ENCODE data around the gene GRM4. TPM values are rescaled to one million over a fixed set of nuclear protein-coding genes. Genes with fewer than 3 reads are reported as not detected.

Gene GRM4
- polyA plus RNA-seq, 1 of the 3 experiments (the other 2 are of a cell fraction) = not detected

- DNase-seq = no peak
- H3K27me3 ChIP-seq (ENCODE audit: insufficient read depth) = no peaks in the 10 kb centered on the region
- no peak overlapping the region for H3K9ac ChIP-seq
- H3F3A ChIP-seq (replicated peaks; ENCODE audit: insufficient read depth) = no peaks in the 10 kb centered on the region
- H3K9me3 ChIP-seq = no peaks in the 10 kb centered on the region
- ChIA-PET POLR2A (no interaction called here), CTCF (interaction anchor here (0.7 to 1.2 kb wide), 2 partner anchors 124 to 253 kb away, joined by 3 read pairs; no protein-coding TSS in a partner anchor)
- H3K4me2 ChIP-seq = no peak overlapping the region
- H3K36me3 ChIP-seq (replicated peaks in 1 of 2; ENCODE audit: control insufficient read depth in 1 of 2, insufficient read depth in 2 of 2, low read length in 1 of 2) = no peaks in the 10 kb centered on the region
- H3K79me2 ChIP-seq (ENCODE audit: insufficient read depth) = no peaks in the 10 kb centered on the region
- H2AFZ ChIP-seq (ENCODE audit: low read depth) = no peak overlapping the region
- TF ChIP-seq RCOR1 (IDR thresholded peaks at IDR 0.05; ENCODE audit: low read length) = no peak
- TF ChIP-seq SIN3A (IDR thresholded peaks at IDR 0.05; ENCODE audit: borderline replicate concordance, low read depth, low read length) = no peak
- TF ChIP-seq ELF1 (IDR thresholded peaks at IDR 0.05) = no peak
- no peak for TF ChIP-seq RFX5 (IDR thresholded peaks at IDR 0.05; ENCODE audit: low read length)
- no peak for TF ChIP-seq JUND (IDR thresholded peaks at IDR 0.05)
- TF ChIP-seq, protein P1, sequence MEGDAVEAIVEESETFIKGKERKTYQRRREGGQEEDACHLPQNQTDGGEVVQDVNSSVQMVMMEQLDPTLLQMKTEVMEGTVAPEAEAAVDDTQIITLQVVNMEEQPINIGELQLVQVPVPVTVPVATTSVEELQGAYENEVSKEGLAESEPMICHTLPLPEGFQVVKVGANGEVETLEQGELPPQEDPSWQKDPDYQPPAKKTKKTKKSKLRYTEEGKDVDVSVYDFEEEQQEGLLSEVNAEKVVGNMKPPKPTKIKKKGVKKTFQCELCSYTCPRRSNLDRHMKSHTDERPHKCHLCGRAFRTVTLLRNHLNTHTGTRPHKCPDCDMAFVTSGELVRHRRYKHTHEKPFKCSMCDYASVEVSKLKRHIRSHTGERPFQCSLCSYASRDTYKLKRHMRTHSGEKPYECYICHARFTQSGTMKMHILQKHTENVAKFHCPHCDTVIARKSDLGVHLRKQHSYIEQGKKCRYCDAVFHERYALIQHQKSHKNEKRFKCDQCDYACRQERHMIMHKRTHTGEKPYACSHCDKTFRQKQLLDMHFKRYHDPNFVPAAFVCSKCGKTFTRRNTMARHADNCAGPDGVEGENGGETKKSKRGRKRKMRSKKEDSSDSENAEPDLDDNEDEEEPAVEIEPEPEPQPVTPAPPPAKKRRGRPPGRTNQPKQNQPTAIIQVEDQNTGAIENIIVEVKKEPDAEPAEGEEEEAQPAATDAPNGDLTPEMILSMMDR (IDR thresholded peaks at IDR 0.05) = no peak
- no peak for TF ChIP-seq FOSL2 (IDR thresholded peaks at IDR 0.05; ENCODE audit: borderline replicate concordance, low read depth)
- no peak for TF ChIP-seq TAF1 (IDR thresholded peaks at IDR 0.05; ENCODE audit: borderline replicate concordance, low read depth, low read length)
- no peak for TF ChIP-seq CHD2 (IDR thresholded peaks at IDR 0.05; ENCODE audit: low read length, partially characterized antibody)
- no peak for TF ChIP-seq ZBTB33 (IDR thresholded peaks at IDR 0.05; ENCODE audit: borderline replicate concordance, low read depth)
- TF ChIP-seq, protein P2, sequence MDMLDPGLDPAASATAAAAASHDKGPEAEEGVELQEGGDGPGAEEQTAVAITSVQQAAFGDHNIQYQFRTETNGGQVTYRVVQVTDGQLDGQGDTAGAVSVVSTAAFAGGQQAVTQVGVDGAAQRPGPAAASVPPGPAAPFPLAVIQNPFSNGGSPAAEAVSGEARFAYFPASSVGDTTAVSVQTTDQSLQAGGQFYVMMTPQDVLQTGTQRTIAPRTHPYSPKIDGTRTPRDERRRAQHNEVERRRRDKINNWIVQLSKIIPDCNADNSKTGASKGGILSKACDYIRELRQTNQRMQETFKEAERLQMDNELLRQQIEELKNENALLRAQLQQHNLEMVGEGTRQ (IDR thresholded peaks at IDR 0.05; ENCODE audit: borderline replicate concordance, low read depth, low read length) = no peak
- H3K27ac ChIP-seq (ENCODE audit: low read depth in 2 of 2, low read length in 1 of 2) = no peak overlapping the region
- H3K9me2 ChIP-seq = no peaks in the 10 kb centered on the region
- 56% methylated on average over 16 of the region's 17 CpGs for WGBS (ENCODE audit: low lambda C conversion rate)
- peaks cover 0 to 13% of the 10 kb centered on the region in 2 experiments; a peak in 1 of 4 replicates for H3K4me1 ChIP-seq (ENCODE audit: control insufficient read depth in 1 of 2, insufficient read depth in 2 of 2, low read depth in 1 of 2, low read length in 1 of 2)
- no peaks in the 10 kb centered on the region for H4K20me1 ChIP-seq (ENCODE audit: insufficient read depth)
- H3K4me3 ChIP-seq (ENCODE audit: low read depth in 2 of 2, low read length in 1 of 2) = no peak overlapping the region
Measured at GRCh38 chr6:34020807-34021553, 124.9 kb downstream of the GRM4 start.

DNA sequence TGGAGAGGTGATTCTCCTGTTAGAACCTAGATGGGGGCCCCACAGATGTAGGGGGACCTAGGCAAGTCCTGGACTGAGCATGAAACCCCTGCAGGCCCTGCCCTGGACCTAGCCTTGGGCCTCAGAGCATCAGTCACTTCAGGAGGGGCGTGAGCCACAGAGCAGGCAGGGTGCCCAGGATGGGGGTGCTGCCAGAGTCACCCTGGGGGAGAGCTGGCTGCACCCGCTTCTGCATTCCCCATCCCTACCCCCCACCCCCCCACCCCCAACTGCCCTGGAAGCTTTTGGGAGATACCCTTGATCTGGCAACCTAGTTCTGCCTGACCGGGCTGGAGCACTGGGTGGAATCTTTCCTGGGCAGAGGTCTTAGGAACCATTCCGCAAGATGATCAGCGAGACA, 125.6 kb downstream of the GRM4 start:
- CTCF ChIA-PET = interaction anchor here (0.7 to 1.2 kb wide), 3 partner anchors 35 to 316 kb away, joined by 3 read pairs; no protein-coding TSS in a partner anchor
- TF ChIP-seq SIN3A (IDR thresholded peaks at IDR 0.05; ENCODE audit: borderline replicate concordance, low read depth, low read length) (no peak), FOXJ3 (CRISPR knock-in tag; IDR thresholded peaks at IDR 0.05) (no peak), FOSL2 (IDR thresholded peaks at IDR 0.05; ENCODE audit: borderline replicate concordance, low read depth) (no peak), MXI1 (IDR thresholded peaks at IDR 0.05; ENCODE audit: low read depth, low read length) (no peak), EZH2phosphoT487 (IDR thresholded peaks at IDR 0.05; ENCODE audit: borderline replicate concordance, low read depth) (no peak), USF1 (IDR thresholded peaks at IDR 0.05; ENCODE audit: borderline replicate concordance, low read depth) (no peak), SMC3 (IDR thresholded peaks at IDR 0.05; ENCODE audit: low read depth, low read length) (no peak), YY1 (IDR thresholded peaks at IDR 0.05; ENCODE audit: low read depth) (no peak), RXRA (IDR thresholded peaks at IDR 0.05; ENCODE audit: borderline replicate concordance, low read depth) (no peak), FOXM1 (IDR thresholded peaks at IDR 0.05; ENCODE audit: low read depth) (no peak)
- TF ChIP-seq, protein P1 (IDR thresholded peaks at IDR 0.05) = no peak

More for the DNA sequence above, 125.6 kb downstream of the GRM4 start:
- Histone ChIP-seq H3F3A (replicated peaks; ENCODE audit: insufficient read depth) (no peaks in the 10 kb centered on the region), H3K27ac (ENCODE audit: low read depth in 2 of 2, low read length in 1 of 2) (no peak overlapping the region), H2AFZ (ENCODE audit: low read depth) (no peak overlapping the region), H3K9me3 (no peaks in the 10 kb centered on the region), H3K27me3 (ENCODE audit: insufficient read depth) (no peaks in the 10 kb centered on the region), H3K4me2 (no peak overlapping the region), H3K4me3 (ENCODE audit: low read depth in 2 of 2, low read length in 1 of 2) (no peak overlapping the region), H3K36me3 (replicated peaks in 1 of 2; ENCODE audit: control insufficient read depth in 1 of 2, insufficient read depth in 2 of 2, low read length in 1 of 2) (no peaks in the 10 kb centered on the region), H3K9ac (no peak overlapping the region), H4K20me1 (ENCODE audit: insufficient read depth) (no peaks in the 10 kb centered on the region), H3K9me2 (no peaks in the 10 kb centered on the region), H3K79me2 (ENCODE audit: insufficient read depth) (no peaks in the 10 kb centered on the region), H3K4me1 (ENCODE audit: control insufficient read depth in 1 of 2, insufficient read depth in 2 of 2, low read depth in 1 of 2, low read length in 1 of 2) (peaks cover 0 to 6% of the 10 kb centered on the region in 2 experiments; a peak in 1 of 4 replicates)
- POLR2A ChIA-PET = no interaction called here
- DNase-seq = no peak
- WGBS (ENCODE audit: low lambda C conversion rate) = 69% methylated on average over 5 of the region's 5 CpGs

Measured in SK-N-SH (cell line).